K562 (cell line): ENCODE data around the gene RETN. TPM values are rescaled to one million over a fixed set of nuclear protein-coding genes. Genes with fewer than 3 reads are reported as not detected.
A peak's percentile ranks its signal among the peaks of the same experiment; 100 is the strongest.

Experiments
- COPS2 ChIP-seq: fragments of 450-650 bp; conservative IDR thresholded peaks from 2 replicates; pipeline ENCODE4 v1.6.1; 2016; ENCODE audit warnings: mild to moderate bottlenecking, moderate library complexity
- CTBP1 ChIP-seq: fragments of 450-650 bp; IDR thresholded peaks from 2 replicates; pipeline ENCODE4 v1.6.1; 2016; ENCODE audit warnings: borderline replicate concordance
- FIP1L1 ChIP-seq: fragments of 200-400 bp; formaldehyde crosslinking; IDR thresholded peaks from 2 replicates; pipeline ENCODE4 v1.6.1; 2018; ENCODE audit warnings: mild to moderate bottlenecking, low read depth, low read length; ENCODE audit not compliant: poor library complexity, severe bottlenecking
- L3MBTL2 ChIP-seq: fragments of 450-650 bp; IDR thresholded peaks from 2 replicates; pipeline ENCODE4 v1.6.1; 2016; ENCODE audit warnings: mild to moderate bottlenecking, moderate library complexity
- NONO ChIP-seq, 2 experiments: fragments of 200-400 bp in 1 of 2; fragments of 450-650 bp in 1 of 2; formaldehyde crosslinking in 1 of 2; IDR thresholded peaks; 2 replicates each; pipeline ENCODE4 v1.6.1; 2017; ENCODE audit warnings: low read depth in 2 of 2, mild to moderate bottlenecking in 2 of 2, moderate library complexity in 2 of 2, low read length in 1 of 2
- PHF8 ChIP-seq: fragments of 200-600 bp; sonication (generic); IDR thresholded peaks from 2 replicates; pipeline ENCODE4 v1.6.1; 2012; ENCODE audit warnings: mixed run types, mild to moderate bottlenecking, inconsistent platforms, low read length, moderate library complexity, borderline replicate concordance
- POLR2B ChIP-seq: fragments of 450-650 bp; IDR thresholded peaks from 2 replicates; pipeline ENCODE4 v1.6.1; 2018; ENCODE audit warnings: low read depth; ENCODE audit not compliant: partially characterized antibody
- RCOR1 ChIP-seq, 2 experiments: IDR thresholded peaks; 2 replicates each; pipeline ENCODE4 v1.6.1; 2012; ENCODE audit warnings: low read depth in 2 of 2, low read length in 2 of 2, borderline replicate concordance in 1 of 2, improper control_type of control experiment in 1 of 2
- SAP30 ChIP-seq: fragments of 200-600 bp; sonication (generic); IDR thresholded peaks from 2 replicates; pipeline ENCODE4 v1.6.1; 2012; ENCODE audit warnings: borderline replicate concordance, low read depth, mild to moderate bottlenecking, moderate library complexity, low read length, control low read depth, inconsistent platforms; ENCODE audit not compliant: insufficient read depth, poor library complexity, severe bottlenecking
- SIN3A ChIP-seq, 2 experiments: fragments of 150-350 bp in 1 of 2; IDR thresholded peaks; 2 replicates each; pipeline ENCODE4 v1.6.1; 2011 to 2016; ENCODE audit warnings: borderline replicate concordance in 2 of 2, low read depth in 2 of 2, low read length in 2 of 2, mild to moderate bottlenecking in 2 of 2, moderate library complexity in 2 of 2; ENCODE audit not compliant: control insufficient read depth in 1 of 2
- STAT5B ChIP-seq: fragments of 250-450 bp; sonication (Bioruptor Pico); IDR thresholded peaks from 2 replicates; pipeline ENCODE4 v1.8.0; 2021; ENCODE audit warnings: mild to moderate bottlenecking, inconsistent platforms
- TAF1 ChIP-seq: IDR thresholded peaks from 2 replicates; pipeline ENCODE4 v1.6.1; 2011; ENCODE audit warnings: mild to moderate bottlenecking, low read length, moderate library complexity; ENCODE audit not compliant: insufficient read depth, control insufficient read depth, severe bottlenecking; ENCODE audit errors: extremely low read depth
- TARDBP ChIP-seq: fragments of 450-650 bp; IDR thresholded peaks from 2 replicates; pipeline ENCODE4 v1.6.1; 2016
- polyA plus RNA-seq, 8 experiments: library from polyadenylated mRNA; depleted of rRNA in 4 of 8; stranded (reverse) in 5 of 8; unstranded in 3 of 8; fragments of >200 nt; fragmentation: Nextera tagmentation in 2 of 8; fragmentation: Illumina TruSeq in 1 of 8; extraction: Ambion mirVana in 2 of 8; extraction: Trizol in 1 of 8; gene quantifications; 2 replicates each; pipeline versions ENCODE4 v1.2.1 to v1.2.3, GENCODE V29; 2011 to 2014; ENCODE audit warnings: inconsistent platforms in 1 of 8, missing spikeins in 1 of 8
- total RNA-seq, 7 experiments: library from RNA; depleted of rRNA in 6 of 7; stranded (reverse); fragments of >200 nt in 6 of 7; fragmentation: Illumina TruSeq in 2 of 7; extraction: Trizol in 2 of 7; gene quantifications; 2 replicates each; pipeline versions ENCODE4 v1.2.1 to v1.2.3, GENCODE V29; 2011 to 2021; ENCODE audit warnings: low replicate concordance in 1 of 7
- TF ChIP-seq, protein P1 (sequence below): fragments of 200-800 bp; sonication (Bioruptor generic); IDR thresholded peaks from 2 replicates; pipeline ENCODE4 v1.6.1; 2017; ENCODE audit warnings: missing genetic modification characterization, missing compliant biosample characterization
- TF ChIP-seq, protein P2 (sequence below), 2 experiments: fragments of 250-450 bp in 1 of 2; fragments of 450-650 bp in 1 of 2; sonication (Bioruptor Pico) in 1 of 2; IDR thresholded peaks; 2 replicates each; pipeline versions ENCODE4 v1.6.1 to v1.8.0; 2016 to 2021; ENCODE audit warnings: mild to moderate bottlenecking in 2 of 2, moderate library complexity in 2 of 2, missing compliant biosample characterization in 1 of 2, missing genetic modification characterization in 1 of 2
- TF ChIP-seq, protein P3 (sequence below), 3 experiments: fragments of 200-800 bp in 1 of 3; sonication (Bioruptor generic) in 1 of 3; sonication (generic) in 1 of 3; formaldehyde crosslinking in 1 of 3; IDR thresholded peaks; 2 replicates each; pipeline versions ENCODE4 v1.6.1 to v1.8.0; 2016 to 2022; ENCODE audit warnings: mild to moderate bottlenecking in 2 of 3, missing compliant biosample characterization in 2 of 3, missing genetic modification characterization in 2 of 3, missing genetic modification reagents in 1 of 3
- TF ChIP-seq, protein P4 (sequence below): sonication (generic); formaldehyde crosslinking; IDR thresholded peaks from 2 replicates; pipeline ENCODE4 v1.8.0; 2022; ENCODE audit warnings: missing genetic modification reagents, mild to moderate bottlenecking, borderline replicate concordance

Gene RETN
- total and polyA plus RNA-seq, 9 of the 15 experiments (the other 6 are each of a cell fraction or from before 2014, with no cell fraction given) = not detected

DNA sequence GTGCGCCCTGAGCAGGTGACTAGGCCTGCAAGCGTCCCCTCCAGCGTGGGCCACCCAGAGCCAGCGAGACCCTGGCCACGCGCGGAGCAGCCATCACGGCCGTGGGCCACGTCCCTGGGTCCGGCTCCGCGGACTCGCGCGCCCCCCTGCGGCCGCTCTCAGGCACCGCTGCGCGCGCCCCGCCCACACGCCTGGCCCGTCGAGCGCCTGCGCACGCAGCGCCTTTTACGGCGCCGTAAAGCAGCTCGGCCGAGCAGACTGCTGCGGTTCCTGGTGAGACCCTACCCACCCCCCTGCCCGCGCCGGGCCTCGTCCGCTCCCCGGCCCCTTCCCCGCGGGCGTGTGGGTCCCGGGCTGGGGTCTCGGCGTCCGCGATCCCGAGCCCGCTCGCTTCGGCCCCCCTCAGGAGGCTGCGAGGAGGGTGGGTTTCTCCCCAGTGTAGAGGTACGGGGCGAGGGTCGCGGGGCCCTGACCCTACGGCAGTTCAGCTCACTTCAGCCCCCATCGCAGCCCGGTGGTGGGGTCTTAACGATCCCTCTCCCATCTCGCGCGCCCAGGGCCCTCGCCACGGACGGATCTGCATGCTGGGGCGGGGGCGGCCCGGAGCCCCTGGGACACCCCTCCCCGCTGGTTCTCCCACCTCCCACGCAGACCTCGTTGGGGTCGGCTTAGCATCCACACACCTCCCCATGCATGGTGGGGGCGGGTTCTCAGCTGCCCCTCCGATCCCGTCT lies 11.9 kb downstream of the RETN start, which contains the start of gene TRAPPC5 (continued):
- TF ChIP-seq, protein P1, sequence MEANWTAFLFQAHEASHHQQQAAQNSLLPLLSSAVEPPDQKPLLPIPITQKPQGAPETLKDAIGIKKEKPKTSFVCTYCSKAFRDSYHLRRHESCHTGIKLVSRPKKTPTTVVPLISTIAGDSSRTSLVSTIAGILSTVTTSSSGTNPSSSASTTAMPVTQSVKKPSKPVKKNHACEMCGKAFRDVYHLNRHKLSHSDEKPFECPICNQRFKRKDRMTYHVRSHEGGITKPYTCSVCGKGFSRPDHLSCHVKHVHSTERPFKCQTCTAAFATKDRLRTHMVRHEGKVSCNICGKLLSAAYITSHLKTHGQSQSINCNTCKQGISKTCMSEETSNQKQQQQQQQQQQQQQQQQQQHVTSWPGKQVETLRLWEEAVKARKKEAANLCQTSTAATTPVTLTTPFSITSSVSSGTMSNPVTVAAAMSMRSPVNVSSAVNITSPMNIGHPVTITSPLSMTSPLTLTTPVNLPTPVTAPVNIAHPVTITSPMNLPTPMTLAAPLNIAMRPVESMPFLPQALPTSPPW (CRISPR knock-in tag) = peak; percentile 56
- TF ChIP-seq L3MBTL2 (peak; percentile 81; the same call in 1 of the 2 replicates), FIP1L1 (peak; percentile 90), SAP30 (peak; percentile 34), COPS2 (no peak), NONO (IDR thresholded peaks at IDR 0.05; ENCODE audit: low read depth in 2 of 2, low read length in 1 of 2) (peak in 1 of 2 experiments; percentile 71; a peak in 2 of 4 replicates), TARDBP (0 out of 2 replicates have a peak, but pooled peaks have one; percentile 54), RCOR1 (IDR thresholded peaks at IDR 0.05; ENCODE audit: borderline replicate concordance in 1 of 2, low read depth in 2 of 2, low read length in 2 of 2) (0 out of 4 replicates have a peak, but pooled peaks of 1 of the 2 experiments have one; percentile 15), POLR2B (peak; percentile 37), PHF8 (peak; percentile 80; the same call in 1 of the 2 replicates), CTBP1 (peak; percentile 79; the same call in 1 of the 2 replicates), STAT5B (CRISPR knock-in tag) (no peak), TAF1 (peak; percentile 26), SIN3A (IDR thresholded peaks at IDR 0.05; ENCODE audit: borderline replicate concordance in 2 of 2, control insufficient read depth in 1 of 2, low read depth in 2 of 2, low read length in 2 of 2) (peak in 1 of 2 experiments; percentile 24; a peak in 1 of 4 replicates)
- TF ChIP-seq, protein P2, sequence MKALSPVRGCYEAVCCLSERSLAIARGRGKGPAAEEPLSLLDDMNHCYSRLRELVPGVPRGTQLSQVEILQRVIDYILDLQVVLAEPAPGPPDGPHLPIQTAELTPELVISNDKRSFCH (CRISPR knock-in tag; IDR thresholded peaks at IDR 0.05) = no peak
- TF ChIP-seq, protein P2 (tag; IDR thresholded peaks at IDR 0.05) = peak; percentile 71; the same call in 1 of the 2 replicates
- TF ChIP-seq, protein P3, sequence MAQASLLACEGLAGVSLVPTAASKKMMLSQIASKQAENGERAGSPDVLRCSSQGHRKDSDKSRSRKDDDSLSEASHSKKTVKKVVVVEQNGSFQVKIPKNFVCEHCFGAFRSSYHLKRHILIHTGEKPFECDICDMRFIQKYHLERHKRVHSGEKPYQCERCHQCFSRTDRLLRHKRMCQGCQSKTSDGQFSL (CRISPR knock-in tag; IDR thresholded peaks at IDR 0.05) = no peak
- TF ChIP-seq, protein P3 (tag; IDR thresholded peaks at IDR 0.05) = no peak
- TF ChIP-seq, protein P4, sequence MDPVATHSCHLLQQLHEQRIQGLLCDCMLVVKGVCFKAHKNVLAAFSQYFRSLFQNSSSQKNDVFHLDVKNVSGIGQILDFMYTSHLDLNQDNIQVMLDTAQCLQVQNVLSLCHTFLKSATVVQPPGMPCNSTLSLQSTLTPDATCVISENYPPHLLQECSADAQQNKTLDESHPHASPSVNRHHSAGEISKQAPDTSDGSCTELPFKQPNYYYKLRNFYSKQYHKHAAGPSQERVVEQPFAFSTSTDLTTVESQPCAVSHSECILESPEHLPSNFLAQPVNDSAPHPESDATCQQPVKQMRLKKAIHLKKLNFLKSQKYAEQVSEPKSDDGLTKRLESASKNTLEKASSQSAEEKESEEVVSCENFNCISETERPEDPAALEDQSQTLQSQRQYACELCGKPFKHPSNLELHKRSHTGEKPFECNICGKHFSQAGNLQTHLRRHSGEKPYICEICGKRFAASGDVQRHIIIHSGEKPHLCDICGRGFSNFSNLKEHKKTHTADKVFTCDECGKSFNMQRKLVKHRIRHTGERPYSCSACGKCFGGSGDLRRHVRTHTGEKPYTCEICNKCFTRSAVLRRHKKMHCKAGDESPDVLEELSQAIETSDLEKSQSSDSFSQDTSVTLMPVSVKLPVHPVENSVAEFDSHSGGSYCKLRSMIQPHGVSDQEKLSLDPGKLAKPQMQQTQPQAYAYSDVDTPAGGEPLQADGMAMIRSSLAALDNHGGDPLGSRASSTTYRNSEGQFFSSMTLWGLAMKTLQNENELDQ = no peak
